GM21390 (cell line): ENCODE data around the gene NSUN3.

Source experiments
- ATAC-seq: cut with Tn5 transposase; IDR thresholded peaks from one replicate; pipeline ENCODE4 v1.9.1; 2021; ENCODE audit not compliant: unreplicated experiment

Gene NSUN3

GRCh38 chr3:94176988-94177745 lies 114.3 kb downstream of the NSUN3 start:
- ATAC-seq: no peak
